Left renal pelvis (tissue), 4 donors: ENCODE results near the gene FEZF1. TPM values are rescaled to one million over a fixed set of nuclear protein-coding genes. Genes with fewer than 3 reads are reported as not detected.

Source experiments
- DNase-seq, 4 donors: peaks; one replicate each; pipeline ENCODE4 v3.0.0-alpha.2; 2013; ENCODE audit warnings: low read depth in 4 of 4, low spot score in 3 of 4
- polyA plus RNA-seq, 4 donors: library from polyadenylated mRNA; unstranded; fragments of 120-200 nt; gene quantifications; one replicate each; pipeline ENCODE4 v1.2.1, GENCODE V29; 2013; ENCODE audit not compliant: insufficient read length in 4 of 4

FEZF1 gene
- polyA plus RNA-seq, 4 donors = not detected

DNA sequence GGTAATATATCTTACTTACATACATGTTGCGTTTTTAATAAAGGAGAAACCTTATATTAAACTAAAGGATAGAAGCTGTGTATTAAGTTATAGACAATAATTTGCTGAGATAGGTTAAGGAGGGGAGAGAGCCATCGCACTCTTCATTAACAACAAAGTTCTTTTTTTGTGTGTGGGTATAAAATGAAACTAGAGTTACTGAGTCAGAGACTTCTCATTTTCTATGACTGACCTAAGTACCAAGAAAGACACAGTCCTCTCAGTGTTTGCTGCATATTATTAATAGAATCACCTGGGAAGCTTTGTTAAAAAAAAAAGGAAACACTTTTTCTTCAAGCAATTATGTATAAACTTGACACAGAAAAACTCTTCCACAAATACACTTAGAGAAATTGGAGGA is 31.4 kb downstream of the FEZF1 start:
- DNase-seq = no peak

DNA sequence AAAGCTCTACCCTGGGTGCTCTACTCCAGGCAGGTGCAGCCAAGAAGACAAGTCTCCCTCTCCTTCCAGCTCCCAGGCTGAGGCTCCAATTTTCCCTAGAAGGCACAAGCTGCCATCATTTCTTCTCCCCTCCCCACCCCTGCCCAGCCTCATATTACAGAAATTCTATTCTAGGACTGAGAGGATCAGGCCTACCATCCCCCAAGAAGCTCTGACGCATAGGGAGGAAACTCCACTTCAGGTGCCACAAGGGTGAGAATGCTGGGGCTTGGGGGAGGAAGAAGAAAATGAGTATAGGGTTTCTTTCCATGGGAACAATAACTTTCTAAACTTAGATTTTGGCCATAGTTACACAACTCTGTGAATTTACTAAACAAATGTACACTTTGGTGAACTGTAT is 35.3 kb downstream of the FEZF1 start:
- no peak for DNase-seq

DNA sequence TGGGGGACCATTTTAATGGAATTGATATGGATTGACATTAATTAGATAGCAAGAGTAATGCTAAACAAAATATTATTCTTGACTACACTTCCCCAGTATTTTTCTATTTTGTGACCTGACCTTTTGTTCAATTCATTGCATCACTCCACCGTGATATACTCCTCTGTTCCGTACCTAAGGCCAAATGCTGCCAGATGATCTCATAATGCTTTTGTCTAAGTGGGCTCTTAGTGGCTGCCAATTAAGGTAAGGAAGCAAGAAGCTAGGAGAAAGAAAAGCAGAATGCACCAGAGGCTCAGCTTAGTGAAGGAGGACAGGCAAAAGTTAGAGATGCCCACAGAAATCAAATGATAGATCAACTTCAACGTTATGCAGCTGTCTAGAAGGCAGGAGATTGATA is 36.4 kb downstream of the FEZF1 start:
- no peak for DNase-seq

DNA sequence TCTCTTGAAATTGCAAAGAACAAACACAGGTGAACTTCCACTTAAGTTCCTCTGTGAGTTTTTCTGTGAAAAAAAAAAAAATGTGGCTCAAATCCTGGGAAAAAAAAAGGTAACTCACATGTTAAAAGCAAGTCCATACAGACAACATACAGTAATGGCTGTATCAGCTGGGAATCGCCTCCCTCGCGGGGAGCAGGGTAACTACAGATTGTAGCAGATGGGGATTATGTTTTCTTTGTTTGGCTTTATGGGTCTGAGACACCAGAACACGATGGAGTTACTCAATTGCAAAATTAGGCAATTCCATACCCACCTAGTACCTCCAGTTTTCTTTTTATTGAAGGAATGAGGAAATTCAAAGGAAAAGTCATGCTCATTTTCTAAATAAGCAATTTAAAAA is 42.3 kb downstream of the FEZF1 start:
- DNase-seq = no peak

DNA sequence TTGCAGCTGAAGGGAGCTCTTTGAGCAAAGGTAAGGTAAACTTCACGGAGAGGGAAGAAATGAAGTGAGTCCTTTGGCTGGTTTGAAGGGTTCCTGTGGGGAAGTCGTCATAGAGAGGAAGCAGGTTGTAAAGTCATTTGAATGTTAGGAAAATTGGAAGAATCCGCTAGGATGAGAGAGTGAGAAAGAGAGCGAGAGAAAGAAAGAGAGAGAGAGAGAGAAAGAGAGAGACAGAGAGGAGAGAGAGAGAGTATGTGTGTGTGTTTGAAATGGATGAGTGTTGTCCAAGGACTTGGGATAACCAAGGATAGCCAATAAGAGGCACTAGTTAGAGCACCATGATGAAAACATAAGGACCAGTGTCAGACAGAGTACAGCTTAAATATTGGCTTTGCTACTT is 43.1 kb downstream of the FEZF1 start:
- DNase-seq = no peak

DNA sequence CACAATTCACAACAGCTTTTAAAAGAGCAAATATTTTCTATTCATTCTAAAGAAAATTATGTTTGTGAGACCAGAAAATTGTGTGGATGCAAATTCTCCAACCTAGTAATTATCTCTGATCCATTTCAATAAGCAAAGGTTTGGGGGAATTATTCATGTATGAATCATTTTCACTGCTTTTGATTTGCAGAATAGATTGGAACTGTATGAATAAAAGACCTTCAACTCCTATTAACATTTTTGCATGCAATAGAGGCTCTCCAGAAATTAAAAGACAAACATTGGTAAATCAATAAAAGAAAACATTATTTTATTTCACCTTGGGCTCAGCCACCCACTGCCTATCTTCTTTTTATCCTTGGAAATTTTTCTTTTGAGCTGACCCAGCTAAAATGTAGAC is 43.5 kb downstream of the FEZF1 start:
- DNase-seq = no peak

DNA sequence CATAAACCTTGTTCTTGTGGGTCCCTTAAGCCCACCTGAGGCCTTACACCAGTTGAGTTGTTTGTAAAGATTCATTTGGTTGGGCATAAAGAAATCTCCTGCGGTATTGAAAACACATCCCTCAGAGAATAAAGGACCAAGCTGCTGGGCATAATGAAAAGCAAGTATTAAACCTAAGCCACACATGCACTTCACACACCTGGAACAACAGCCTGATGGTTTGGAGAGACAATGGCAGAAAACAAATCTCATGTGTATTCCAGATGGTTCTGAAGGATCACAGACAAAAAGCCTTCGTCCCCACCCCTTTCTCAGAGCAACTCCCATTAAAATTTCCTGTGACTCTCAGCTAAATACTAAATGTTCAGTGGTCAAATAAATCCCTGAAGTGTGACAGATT is 44.2 kb downstream of the FEZF1 start:
- no peak for DNase-seq

DNA sequence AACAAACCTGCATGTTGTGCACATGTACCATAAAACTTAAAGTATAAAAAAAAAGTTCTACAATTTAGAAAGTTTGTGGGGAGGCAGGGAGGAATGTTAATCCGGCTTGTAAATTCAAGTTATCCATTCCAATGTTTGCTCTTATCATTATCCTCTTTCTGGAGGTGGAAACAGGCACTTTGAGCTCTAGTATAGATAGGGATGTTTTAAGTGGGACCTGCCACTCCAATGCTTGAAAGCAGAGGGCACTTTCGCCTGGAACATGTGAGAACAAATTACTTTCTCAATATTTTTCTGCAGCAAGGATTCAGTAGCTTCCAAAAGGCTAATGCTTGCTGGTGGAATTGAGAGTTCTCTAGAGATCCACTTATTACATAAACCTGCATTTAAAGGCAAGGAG is 45.6 kb downstream of the FEZF1 start:
- DNase-seq = no peak

DNA sequence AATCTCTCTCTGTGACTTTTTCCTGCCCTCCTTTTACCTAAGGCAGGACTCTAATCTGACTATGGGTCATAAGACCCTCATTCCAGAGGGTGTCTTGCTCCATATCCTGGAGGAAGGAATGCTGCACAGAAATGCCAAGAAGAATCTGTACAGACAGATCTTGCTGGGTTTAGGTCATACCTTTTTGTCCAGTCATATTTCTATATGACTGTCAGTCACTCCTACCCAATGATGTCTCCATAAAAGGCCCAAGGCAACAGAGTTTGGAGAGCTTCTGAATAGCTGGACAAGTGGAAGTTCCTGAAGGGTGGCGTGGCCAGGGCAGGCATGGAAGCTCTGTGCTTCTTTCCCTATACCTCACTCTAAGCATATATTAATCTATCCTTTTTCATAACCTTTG is 47.5 kb downstream of the FEZF1 start:
- DNase-seq = no peak

DNA sequence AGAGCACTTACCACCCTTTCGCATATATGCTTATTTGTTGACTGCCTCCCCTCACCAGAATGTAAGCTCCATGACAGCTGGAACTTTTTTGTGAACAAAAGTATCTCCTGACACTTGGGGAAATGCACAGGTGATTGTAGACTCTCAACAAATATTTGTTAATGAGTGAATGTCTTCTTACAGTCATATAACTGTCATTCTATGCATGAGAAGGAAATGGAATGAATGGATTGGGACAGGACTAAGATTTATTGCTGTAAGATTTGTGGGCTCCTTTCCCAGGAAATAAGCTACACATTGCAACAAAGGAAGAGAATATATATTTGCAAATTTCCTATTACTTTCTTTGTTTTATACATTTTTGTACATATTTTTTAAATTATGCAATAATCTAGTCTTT is 48.5 kb downstream of the FEZF1 start:
- DNase-seq = peak in 1 of 4 donors; percentile 8

DNA sequence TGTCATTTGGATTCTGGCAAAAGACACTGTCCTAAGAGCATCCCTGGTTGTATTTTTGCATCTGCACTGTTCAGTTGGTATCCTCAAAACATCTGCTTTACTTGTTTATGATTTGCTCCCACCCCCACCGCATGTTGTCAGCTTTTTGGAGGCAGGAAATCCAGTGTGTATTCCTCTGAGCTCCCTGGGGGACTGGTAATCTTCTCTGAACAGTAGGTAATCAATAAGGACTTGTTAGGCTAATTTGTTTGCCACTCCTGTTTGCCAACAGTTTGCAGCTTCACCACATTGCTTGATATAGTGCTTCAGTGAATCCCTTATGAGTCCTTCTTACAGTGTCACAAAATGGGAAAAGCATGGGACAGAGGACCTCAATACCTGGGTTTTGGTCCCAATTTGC is 49.1 kb downstream of the FEZF1 start:
- DNase-seq = no peak

Other genes with a start within 250 kb of the FEZF1 start
- 10 to 100 TPM; 43.3 to 58.2 (median 50.9) TPM for gene AASS, start 160.5 kb downstream of the FEZF1 start, polyA plus RNA-seq